Choroid plexus epithelial cell (primary cell): ENCODE results near the gene LILRB1.
"Not testable (repeated sequence)": the region's sequence is repeated elsewhere in the genome, so short reads cannot be mapped to it uniquely, and the experiment has no call there.

ENCODE experiments used
- DNase-seq: peaks from one replicate; pipeline ENCODE4 v3.0.0-alpha.2; 2010; ENCODE audit warnings: low read depth
- H3K4me3 ChIP-seq: 2 replicates; pipeline ENCODE4 v1.5.1; 2011; ENCODE audit warnings: low read depth, mild to moderate bottlenecking, control low read depth, low read length, moderate library complexity
- CTCF ChIP-seq: conservative IDR thresholded peaks from 2 replicates; pipeline ENCODE4 v1.5.1; 2011; ENCODE audit warnings: low read depth, mild to moderate bottlenecking, control low read depth, inconsistent platforms, low read length, moderate library complexity

The LILRB1 gene

GRCh38 chr19:54614726-54615125, 15.6 kb upstream of the LILRB1 start:
- no peak for DNase-seq
- no peak for TF ChIP-seq CTCF
- H3K4me3 ChIP-seq: no peak overlapping the region

GRCh38 chr19:54616057-54616456, 14.2 kb upstream of the LILRB1 start:
- no peak for TF ChIP-seq CTCF
- no peak for DNase-seq
- no peak overlapping the region for H3K4me3 ChIP-seq

GRCh38 chr19:54616821-54617560, 13.3 kb upstream of the LILRB1 start:
- no peak for DNase-seq
- TF ChIP-seq CTCF: no peak
- H3K4me3 ChIP-seq: no peak overlapping the region

GRCh38 chr19:54620464-54620863, 9.8 kb upstream of the LILRB1 start:
- no peak for TF ChIP-seq CTCF

GRCh38 chr19:54622431-54622830, 7.9 kb upstream of the LILRB1 start:
- no peak for DNase-seq
- no peak for TF ChIP-seq CTCF

More at GRCh38 chr19:54620464-54620863, 9.8 kb upstream of the LILRB1 start:
- DNase-seq: no peak
- H3K4me3 ChIP-seq: no peak overlapping the region

GRCh38 chr19:54624234-54624633, 6.0 kb upstream of the LILRB1 start:
- not testable (repeated sequence) for H3K4me3 ChIP-seq, DNase-seq

More at GRCh38 chr19:54622431-54622830, 7.9 kb upstream of the LILRB1 start:
- no peak overlapping the region for H3K4me3 ChIP-seq

- H3K4me3 ChIP-seq: not testable (repeated sequence)
Observed at GRCh38 chr19:54624934-54625730, 5.2 kb upstream of the LILRB1 start.

GRCh38 chr19:54626757-54627156, 3.5 kb upstream of the LILRB1 start:
- H3K4me3 ChIP-seq: no peak overlapping the region
- TF ChIP-seq CTCF: no peak
- no peak for DNase-seq

More at GRCh38 chr19:54624934-54625730, 5.2 kb upstream of the LILRB1 start:
- not testable (repeated sequence) for DNase-seq

GRCh38 chr19:54627912-54628311, 2.4 kb upstream of the LILRB1 start:
- not testable (repeated sequence) for H3K4me3 ChIP-seq, DNase-seq
